Stimulated activated CD4-positive, alpha-beta T cell treated with anti-CD3 and anti-CD28 coated beads, TNF-alpha, amount 100 ng/mL, for 4 hours (primary cell): ENCODE data around the gene PCNX1.
"Not testable (repeated sequence)": the region's sequence is repeated elsewhere in the genome, so short reads cannot be mapped to it uniquely, and the experiment has no call there.

ENCODE experiments used
- DNase-seq, 3 experiments: peaks; one replicate each; pipeline ENCODE4 v3.0.0-alpha.2; 2020; ENCODE audit warnings: low read depth in 3 of 3

PCNX1 gene

DNA sequence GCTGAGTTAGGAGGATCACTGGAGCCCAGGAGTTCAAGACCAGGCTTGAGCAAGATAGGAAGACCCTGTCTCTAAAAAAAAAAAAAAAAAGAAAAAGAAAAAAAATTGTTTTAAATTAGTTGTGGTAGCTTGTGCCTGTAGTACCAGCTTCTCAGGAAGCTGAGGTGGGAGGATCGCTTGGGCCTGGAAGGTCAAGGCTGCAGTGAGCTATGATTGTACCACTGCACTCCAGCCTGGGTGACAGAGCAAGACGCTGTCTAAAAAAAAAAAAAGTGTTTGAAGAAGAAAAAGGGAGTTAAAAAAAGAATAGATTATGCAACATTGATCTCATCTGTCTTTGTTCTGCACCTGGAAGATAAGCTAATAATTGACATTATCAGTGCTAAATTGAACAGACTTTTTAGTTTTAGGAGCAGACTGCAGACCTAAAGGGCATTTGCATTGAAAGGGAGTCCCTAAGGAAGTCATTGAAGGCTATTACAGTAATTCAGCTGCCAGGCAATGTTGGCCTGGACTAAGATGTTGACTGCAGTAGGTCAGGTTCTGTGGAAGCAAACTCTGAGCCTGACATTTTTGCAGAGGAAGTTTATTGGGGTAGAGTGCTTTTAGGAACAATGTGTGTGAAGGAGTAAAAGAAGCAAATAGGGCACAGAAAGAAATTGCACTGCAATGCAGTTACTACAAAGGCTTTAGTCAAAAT, 215.8 kb downstream of the PCNX1 start:
- no peak for DNase-seq

DNA sequence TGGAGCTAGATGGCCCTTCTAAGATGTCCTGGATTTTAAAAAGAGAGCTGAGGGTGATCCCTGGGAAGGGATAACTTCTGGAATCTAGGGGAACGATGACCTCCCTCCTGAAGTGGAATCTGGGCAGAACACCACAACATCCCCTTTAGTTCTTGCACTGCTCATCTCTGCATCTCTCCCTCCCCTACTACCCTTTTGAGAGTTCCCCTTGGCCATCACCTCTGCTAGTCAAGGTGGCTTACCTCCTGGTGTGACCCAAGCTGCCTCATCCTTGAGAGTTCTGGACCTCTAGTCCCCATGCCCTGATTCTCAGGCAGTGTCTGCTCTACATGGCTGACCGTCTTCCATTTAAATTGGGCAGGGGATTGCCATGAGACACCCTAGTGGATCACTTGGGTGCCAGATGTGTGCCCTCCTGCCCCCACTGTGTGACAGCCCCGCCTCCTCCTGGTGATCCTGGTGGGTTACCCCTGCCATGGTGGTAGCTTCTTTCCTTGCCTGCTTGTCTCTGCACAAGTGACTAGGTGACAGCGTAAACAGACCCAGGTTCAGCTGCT, 216.4 kb downstream of the PCNX1 start:
- no peak for DNase-seq

DNA sequence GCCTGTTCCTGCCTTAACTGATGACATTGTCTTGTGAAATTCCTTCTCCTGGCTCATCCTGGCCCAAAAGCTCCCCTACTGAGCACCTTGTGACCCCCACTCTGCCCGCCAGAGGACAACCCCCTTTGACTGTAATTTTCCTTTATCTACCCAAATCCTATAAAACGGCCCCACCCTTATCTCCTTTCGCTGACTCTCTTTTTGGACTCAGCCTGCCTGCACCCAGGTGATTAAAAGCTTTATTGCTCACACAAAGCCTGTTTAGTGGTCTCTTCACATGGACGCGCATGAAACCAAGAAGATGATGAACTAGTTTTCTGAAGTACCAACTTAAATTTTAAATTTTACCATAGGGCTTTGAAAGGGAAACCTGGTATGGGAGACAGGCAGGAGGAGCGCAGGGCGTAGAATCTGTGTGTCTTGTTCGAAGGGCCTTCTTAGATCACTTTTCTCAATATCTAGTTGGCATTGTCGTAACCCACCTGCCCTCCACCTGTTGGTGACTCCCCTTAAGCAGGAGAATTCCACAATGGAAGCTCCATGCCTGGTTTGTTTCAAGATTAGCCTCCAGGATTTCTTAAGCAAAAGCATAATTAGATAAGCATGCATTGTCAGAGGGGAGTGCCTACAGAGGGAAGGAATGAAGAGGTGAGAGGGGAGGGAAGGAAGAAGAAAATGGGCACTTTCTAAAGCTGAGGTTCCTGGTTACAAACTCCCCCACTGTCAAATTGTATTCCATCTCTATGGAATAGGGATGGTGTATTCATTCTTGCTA, 222.6 kb downstream of the PCNX1 start:
- DNase-seq = not testable (repeated sequence)

DNA sequence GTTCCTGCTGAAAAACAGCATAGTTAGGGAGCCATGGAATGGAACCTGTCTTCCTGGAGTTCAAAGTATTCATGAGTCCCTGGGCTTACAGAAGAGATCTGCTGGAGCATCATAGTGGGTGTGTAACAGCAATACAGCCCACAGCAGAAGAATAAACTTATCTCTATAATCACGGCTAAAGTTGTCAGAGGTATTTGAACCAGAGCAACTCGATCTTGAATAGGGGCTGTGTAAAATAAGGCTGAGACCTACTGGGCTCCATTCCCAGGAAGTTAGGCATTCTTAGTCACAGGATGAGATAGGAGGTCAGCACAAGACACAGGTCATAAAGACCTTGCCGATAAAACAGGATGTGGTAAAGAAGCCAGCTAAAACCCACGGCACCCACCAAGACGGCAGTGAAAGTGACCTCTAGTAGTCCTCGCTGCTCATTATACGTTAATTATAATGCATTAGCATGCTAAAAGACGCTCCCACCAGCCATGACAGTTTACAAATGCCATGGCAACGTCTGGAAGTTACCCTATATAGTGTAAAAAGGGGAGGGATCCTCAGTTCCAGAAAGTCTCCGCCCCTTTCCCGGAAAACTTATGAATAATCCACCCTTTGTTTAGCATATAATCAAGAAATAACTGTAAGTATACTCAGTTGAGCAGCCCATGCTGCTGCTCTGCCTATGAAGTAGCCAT, 223.4 kb downstream of the PCNX1 start:
- DNase-seq = no peak

DNA sequence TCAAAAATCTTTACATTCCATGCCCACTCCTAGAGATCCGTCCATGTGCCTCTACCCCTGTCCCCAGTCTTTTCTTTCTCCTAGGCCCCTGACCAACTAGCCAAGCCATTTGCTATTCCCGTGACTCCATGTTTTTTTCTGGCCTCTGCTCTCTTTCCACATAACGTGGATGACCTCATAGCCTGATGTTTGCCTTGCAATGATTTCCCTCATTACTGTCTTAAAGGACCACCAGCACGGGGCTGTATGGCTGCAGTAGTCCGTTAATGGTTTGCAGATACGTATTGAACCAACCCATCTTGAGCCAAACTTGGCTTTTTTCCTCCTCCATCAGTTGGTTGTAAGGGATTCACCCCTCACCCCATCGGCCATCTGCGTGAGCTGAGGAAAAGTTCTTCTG, 226.0 kb downstream of the PCNX1 start:
- no peak for DNase-seq

DNA sequence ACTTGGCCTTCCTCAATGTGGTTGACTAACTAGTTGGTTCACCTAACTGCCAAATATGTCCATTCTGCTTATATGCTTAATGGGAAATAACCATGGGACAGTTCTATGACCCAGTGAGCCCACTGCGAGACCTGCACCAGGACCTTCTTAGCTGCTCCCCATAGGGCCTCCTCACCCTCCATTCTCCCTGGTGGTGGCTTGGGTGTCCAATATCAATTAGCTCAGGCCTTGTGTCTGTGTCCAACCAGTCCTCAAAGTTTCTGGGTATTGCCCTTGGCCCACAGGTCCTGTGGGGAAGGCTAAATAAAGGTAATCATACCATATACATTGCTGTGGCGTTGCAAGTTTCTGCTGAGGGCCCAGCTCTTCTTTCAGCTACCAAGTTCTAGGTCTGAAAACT, 228.2 kb downstream of the PCNX1 start:
- DNase-seq = no peak

DNA sequence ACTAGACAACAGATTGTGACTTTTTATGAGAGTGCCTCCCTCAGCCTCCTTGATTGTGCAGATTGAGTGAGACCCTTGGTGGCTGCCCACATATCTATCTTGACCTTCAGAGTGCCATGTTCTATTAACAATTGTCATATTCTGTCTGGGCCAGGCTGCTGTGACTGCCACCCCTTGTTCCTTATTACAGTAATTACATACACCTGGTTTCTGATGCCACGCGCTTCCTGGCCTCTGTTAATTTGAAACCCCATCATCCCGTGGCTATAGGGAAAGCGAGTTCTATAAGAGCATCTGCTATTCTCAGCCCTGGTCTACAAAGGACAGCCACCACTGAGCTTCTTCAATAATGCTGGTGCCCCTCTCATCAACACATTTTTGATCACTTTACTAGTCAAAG, 228.7 kb downstream of the PCNX1 start:
- no peak for DNase-seq

DNA sequence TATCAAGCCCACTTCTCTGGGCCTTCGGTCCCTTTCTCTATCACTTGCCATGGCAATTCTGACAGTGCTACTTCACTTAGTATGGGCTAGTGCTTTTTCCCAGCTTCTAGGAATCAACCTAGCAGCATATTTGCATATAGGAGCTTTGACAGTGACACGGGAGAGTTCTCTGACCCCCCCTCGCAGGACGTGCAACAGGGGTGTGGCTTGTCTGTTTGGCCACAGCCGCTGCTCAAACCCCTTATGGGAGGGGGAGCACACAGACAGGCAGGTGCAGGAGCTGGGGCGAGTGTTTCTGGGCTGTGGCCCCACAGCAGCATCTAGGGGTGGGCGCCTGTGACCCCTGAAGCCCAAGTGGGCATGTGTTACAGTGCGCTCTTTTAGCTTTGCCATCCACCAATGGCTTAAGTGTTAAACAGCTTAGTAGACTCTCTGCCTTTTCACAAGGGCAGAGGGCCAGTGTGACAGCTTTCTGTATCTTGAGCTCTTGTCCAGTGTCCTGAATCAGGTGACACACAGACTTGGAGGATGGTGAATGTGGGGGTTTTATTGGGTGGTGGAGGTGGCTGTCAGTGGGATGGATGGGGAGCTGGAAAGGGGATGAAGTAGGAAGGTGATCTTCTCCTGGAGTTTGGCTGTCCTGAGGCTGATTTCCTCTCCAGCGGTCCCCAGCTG, 229.3 kb downstream of the PCNX1 start:
- DNase-seq = no peak

DNA sequence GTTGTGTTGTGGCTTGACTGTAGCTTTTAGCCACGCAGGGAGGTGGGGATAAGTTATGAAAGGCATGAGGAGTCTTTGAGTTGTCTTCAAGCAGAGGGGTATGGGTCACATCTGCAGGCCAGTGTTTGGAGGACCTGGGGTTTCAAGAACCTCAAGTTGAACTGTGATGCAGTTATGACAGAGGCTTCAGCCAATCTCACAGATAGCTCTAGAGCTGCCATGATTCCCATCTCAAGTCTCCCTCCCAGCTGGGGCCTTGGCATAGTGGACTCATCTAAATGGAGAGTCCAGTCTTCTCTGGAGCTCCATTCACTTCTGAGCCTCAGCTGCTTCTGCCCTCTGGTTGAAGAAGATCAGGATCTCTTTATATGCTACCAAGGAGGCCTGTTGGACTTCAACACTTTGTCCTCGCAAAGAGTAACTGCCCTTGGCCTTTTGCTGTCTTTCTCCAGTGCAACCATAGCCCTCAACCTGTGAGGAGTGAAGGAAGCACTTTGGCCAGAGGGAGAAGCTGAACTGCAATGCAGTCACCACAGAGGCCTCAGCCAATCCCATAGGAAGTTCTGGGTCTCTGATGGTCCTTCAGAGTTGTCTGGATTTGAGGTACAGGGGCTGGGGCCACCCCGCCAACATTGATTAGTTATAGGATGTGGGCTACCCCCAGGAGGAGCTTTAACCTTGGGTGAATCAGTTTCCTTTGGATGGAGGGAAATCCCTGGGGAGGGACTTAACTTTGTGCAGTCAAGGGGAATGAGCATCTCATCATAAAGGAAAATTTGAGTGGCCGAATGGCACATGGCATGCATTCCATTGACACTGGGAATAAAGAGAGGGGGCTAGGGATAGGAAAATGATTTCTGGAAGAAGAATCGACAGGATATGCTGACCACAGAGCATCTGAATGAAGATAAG, 230.5 kb downstream of the PCNX1 start:
- no peak for DNase-seq

DNA sequence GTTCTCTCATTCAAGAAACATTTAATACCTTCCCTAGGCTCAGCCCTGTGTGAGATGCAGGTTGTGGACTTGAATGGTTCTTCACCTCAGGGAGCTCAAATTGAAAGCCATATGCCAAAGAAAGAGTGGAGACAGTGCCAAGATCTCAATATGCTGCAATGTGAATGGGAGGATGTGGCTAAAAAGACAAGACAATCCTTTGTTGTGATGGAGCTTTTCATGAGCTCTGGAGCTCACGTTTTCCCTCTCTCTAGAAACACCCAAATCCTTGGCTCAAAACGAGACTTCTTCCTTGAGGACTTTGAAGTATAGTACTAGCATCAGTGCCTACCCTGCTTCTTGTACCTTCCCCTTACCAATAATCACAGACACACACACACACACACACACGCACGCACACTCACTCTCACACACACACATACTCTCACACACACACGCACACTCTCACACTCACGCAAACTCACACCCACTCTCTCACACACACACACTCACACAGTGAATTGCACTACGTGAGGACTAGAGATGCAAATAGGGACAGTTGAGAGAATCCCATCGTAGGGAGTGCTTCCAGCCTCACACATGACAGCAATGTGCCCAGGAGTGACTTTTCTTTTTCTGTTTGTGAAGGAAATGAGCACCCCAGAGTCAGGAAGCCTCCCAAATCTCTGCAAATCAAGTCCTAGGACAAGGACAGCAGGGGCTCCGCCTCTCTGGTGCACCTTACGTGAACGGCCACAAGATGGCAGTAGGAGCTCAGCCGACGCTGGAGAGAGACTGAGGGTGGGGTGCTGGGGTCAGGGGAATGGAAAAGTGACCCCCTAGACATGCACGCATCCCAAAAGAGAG, 231.4 kb downstream of the PCNX1 start:
- DNase-seq = peak; percentile 18 to 40 (median 29)

DNA sequence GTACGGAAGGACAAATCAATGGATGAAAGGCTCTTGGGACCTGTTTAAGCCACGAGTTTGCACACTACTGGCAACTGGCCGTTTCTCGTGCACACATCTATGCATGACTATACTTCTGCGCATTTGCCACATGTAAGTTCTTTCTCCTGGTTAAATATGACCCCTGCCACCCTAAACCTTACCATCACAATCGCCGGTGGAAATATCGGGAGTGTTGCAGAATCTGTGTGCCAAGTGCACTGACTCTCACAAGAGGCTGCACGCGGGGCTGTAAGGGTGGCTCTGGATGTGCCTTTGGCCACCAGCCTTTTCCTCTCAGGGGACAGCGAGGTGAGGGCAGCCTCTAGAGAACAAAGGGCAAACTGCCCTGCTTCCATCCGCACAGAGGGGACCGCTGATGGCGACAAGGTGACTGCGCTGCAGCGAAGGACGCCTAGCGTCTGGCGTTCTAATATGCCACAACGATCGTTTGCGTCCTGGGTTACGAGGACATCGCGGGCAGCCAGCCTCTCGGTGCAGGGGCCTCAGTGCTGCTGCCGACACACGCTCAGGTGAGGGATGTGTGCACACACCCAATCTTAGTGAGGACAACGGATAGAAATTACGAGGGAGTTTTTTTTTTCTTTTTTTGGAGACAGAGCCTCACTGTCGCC, 232.2 kb downstream of the PCNX1 start:
- DNase-seq = no peak

DNA sequence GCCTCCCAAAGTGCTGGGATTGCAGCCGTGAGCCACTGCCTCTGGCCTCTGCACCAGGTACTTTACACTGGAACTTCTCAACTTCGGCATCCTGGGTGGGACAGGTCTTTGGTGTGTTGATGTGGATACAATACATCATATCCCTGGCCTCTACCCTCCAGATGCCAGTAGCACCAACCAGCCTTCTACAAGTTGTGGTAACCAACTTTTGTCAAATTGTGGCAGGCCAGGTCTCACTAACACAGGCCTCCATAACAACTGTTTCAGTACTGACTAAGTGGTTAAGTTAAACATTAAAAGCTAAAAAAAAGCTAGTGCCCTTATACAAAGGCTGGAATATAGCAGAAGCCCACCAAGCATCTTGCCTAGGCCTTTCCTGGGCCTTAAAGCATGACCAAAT, 232.9 kb downstream of the PCNX1 start:
- no peak for DNase-seq

DNA sequence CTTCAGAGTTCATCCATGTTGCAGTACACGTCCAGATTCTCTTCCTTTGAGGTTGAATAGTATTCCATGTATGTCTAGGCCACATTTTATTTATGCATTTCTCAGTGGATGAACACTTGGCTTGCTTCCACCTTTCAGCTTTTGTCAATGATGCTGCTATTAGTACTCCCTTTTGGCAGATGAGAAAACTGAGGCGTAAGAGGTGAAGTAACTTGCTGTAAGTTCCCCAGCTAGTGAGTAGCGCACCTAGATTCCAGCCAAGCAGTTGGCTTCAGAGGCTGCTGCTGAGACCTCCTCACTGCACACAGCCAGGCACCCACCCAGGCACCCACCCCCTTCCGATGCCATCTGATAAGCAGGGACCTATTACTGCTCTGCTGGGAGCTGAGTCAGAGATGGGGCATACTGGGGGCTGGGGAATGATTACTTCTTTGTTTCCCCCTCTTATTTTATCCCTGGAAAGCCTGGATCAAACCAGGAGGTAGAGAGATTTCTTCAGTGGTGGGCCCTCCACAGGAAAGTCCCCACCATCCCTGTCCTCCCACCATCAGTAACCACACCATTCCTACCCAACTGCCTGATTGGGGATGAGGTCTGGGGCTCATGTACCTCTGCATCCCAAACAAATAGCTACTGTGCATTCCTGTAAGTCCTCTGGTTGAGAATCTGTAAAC, 234.6 kb downstream of the PCNX1 start:
- DNase-seq = no peak

DNA sequence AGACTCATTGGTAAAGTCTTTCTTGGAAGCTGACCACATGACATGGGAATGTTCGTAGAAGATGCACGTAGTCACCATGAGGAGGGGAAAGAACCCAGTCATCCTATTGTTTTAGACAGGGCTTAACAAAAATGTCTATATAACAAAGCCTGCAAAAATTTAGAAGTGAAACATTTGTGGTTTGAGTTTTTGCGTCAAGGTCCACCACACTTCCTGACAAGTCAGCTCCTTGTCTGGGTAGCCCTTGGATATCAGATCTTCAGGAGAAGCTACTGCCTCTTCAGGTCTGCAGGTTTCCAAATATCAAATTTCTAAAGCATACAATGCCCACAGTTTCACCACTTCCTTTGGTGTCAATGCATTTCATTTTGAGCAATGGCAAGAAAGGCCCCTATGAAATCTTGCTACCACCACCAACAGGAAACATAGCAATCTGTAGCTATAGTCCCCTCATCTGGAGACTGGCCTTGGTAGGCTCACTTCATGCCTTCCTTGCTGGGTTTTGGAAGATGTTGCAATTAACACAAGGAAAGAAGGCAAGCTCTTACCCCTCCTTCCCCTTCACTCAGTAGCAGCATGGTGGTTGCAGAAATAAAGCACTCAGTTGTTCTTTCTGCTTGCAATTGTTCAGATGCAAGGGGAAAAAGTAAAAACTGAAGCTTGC, 235.2 kb downstream of the PCNX1 start:
- DNase-seq = no peak

DNA sequence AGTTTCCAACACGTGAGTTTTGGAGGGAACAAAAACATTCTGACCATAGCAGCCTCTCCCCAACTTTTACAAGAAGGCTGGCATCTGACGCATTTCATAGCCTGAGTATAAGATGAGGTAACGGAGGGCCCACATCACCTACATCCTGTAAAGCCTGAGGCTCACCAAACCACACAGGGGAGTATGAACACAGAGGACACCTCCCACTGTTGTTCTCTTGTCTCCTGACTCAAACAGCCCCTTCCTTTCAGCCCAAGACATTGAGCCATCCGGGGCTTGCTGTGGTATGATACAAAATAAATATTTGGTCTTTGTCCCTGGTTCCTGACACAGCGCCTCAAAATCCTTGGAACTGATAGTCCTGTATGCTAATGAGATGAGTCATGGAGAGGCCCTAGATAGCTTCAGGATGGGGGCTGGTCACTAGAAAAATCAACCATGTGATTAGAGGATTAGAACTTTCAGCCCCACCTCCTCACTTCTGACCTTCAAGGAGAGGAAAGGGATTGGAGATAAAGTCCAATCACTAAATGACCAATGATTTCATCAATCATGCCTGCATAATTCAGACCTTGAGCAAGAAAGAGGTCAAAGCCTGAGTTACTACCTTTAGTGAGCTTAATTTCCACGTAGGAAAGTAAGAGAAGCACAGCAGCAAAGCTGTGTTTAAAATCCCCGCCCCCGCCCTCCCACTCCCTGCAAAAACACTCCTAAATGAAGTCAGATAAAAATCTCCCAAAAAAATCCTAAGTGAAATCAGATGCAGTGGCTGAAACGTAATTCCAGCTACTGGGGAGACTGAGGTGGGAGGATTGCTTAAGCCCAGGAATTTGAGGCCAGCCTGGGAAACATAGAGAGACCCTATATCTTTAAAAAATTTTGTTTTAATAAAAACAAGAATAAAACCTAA, 236.4 kb downstream of the PCNX1 start:
- DNase-seq = peak in 1 of 3 experiments; percentile 5

DNA sequence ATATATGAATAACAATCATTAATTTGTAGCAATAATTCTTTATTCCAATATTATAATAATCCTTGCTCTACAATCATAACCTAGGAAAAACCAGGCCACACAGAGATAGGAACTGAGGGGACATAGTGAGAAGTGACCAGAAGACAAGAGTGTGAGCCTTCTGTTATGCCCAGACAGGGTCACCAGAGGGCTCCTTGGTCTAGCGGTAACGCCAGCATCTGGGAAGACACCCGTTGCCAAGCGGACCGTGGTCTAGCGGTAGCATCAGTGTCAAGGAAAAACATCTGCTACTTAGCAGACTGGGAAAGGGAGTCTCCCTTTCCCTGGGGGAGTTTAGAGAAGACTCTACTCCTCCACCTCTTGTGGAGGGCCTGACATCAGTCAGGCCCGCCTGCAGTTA, 240.1 kb downstream of the PCNX1 start:
- DNase-seq = not testable (repeated sequence)

DNA sequence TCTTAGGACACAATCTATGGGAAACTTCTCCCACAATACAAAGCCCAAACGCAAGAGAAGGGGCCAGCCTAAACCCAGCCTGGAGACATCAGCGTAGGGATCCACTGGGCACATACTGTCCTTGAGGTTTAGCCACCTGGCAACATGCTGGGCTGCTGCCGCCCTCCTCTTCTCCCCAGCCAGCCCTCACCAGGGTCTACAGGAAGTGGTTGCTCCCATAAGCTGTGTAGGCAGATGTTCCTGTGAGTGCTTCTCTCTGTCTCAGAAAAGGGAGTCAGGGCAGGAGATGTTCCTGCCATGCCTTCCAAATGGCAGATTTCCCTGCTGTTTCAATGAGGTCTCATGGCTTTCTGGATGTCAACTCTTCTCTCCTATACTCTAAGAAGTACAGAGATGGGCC, 241.4 kb downstream of the PCNX1 start:
- DNase-seq = no peak
